Astrocyte (in vitro differentiated cells and primary cell): ENCODE data around the gene STAT3. TPM values are rescaled to one million over a fixed set of nuclear protein-coding genes. Genes with fewer than 3 reads are reported as not detected.

ENCODE experiments used
- DNase-seq: peaks from one replicate; pipeline ENCODE4 v3.0.0-alpha.2; 2010; ENCODE audit warnings: low read depth
- FAIRE-seq: peaks from 2 replicates; lab custom pipeline; 2011; peaks lifted over from hg19 to GRCh38; lab: Jason Lieb, UNC
- H2AFZ ChIP-seq: 2 replicates; pipeline ENCODE4 v1.6.0; 2012; ENCODE audit warnings: low read depth, low read length, inconsistent platforms
- H3K27ac ChIP-seq: 2 replicates; pipeline ENCODE4 v1.5.1; 2011; ENCODE audit warnings: low read depth, low read length, inconsistent platforms
- H3K27me3 ChIP-seq: 2 replicates; pipeline ENCODE4 v1.6.0; 2011; ENCODE audit warnings: low read length, inconsistent platforms; ENCODE audit not compliant: insufficient read depth
- H3K36me3 ChIP-seq: 2 replicates; pipeline ENCODE4 v1.5.1; 2011; ENCODE audit warnings: low read length, inconsistent platforms; ENCODE audit not compliant: insufficient read depth
- H3K4me1 ChIP-seq: 2 replicates; pipeline ENCODE4 v1.5.1; 2011; ENCODE audit warnings: low read length, inconsistent platforms; ENCODE audit not compliant: insufficient read depth
- H3K4me2 ChIP-seq: 2 replicates; pipeline ENCODE4 v1.6.0; 2012; ENCODE audit warnings: low read length, inconsistent platforms
- H3K4me3 ChIP-seq: 2 replicates; pipeline ENCODE4 v1.5.1; 2011; ENCODE audit warnings: low read depth, mild to moderate bottlenecking, low read length, inconsistent platforms; ENCODE audit not compliant: insufficient read depth
- H3K79me2 ChIP-seq: 2 replicates; pipeline ENCODE4 v1.6.0; 2012; ENCODE audit warnings: mild to moderate bottlenecking, low read length, inconsistent platforms; ENCODE audit not compliant: insufficient read depth
- H3K9ac ChIP-seq: 2 replicates; pipeline ENCODE4 v1.6.0; 2012; ENCODE audit warnings: mild to moderate bottlenecking, low read length, inconsistent platforms
- H3K9me3 ChIP-seq: 2 replicates; pipeline ENCODE4 v1.5.1; 2012; ENCODE audit warnings: low read depth, mild to moderate bottlenecking, low read length, inconsistent platforms; ENCODE audit not compliant: insufficient read depth
- H4K20me1 ChIP-seq: 2 replicates; pipeline ENCODE4 v1.6.0; 2012; ENCODE audit warnings: low read length, inconsistent platforms; ENCODE audit not compliant: insufficient read depth
- H3K27ac Mint-ChIP-seq: one replicate; pipeline ENCODE4 v1.8.0; 2021; ENCODE audit warnings: mild to moderate bottlenecking, mixed read lengths; ENCODE audit not compliant: unreplicated experiment
- H3K27me3 Mint-ChIP-seq: one replicate; pipeline ENCODE4 v1.8.0; 2021; ENCODE audit warnings: low read depth, mixed read lengths; ENCODE audit not compliant: unreplicated experiment
- H3K36me3 Mint-ChIP-seq: one replicate; pipeline ENCODE4 v1.8.0; 2021; ENCODE audit warnings: low read depth, mixed read lengths; ENCODE audit not compliant: unreplicated experiment
- H3K4me1 Mint-ChIP-seq: one replicate; pipeline ENCODE4 v1.8.0; 2021; ENCODE audit warnings: low read depth, mixed read lengths; ENCODE audit not compliant: unreplicated experiment
- H3K4me3 Mint-ChIP-seq: one replicate; pipeline ENCODE4 v1.8.0; 2021; ENCODE audit warnings: mild to moderate bottlenecking, moderate library complexity, mixed read lengths; ENCODE audit not compliant: unreplicated experiment
- H3K9me3 Mint-ChIP-seq: one replicate; pipeline ENCODE4 v1.8.0; 2021; ENCODE audit warnings: mild to moderate bottlenecking, mixed read lengths; ENCODE audit not compliant: unreplicated experiment
- CTCF ChIP-seq: IDR thresholded peaks from 2 replicates; pipeline ENCODE4 v1.5.1; 2011; ENCODE audit warnings: low read depth, mild to moderate bottlenecking, inconsistent platforms, low read length, moderate library complexity; ENCODE audit not compliant: insufficient read depth
- EZH2 ChIP-seq: IDR thresholded peaks from 2 replicates; pipeline ENCODE4 v1.6.1; 2012; ENCODE audit warnings: mild to moderate bottlenecking, low read length, inconsistent platforms; ENCODE audit not compliant: insufficient read depth
- total RNA-seq: library from RNA; stranded (reverse); gene quantifications from 2 replicates; pipeline ENCODE4 v1.2.1, GENCODE V29; 2021

The STAT3 gene
- total RNA-seq, 1 donor from 2014 or later = 145 TPM

- Histone ChIP-seq H3K27me3 (no peaks in the 10 kb centered on the region), H3K4me3 (peak overlapping the region; percentile 76), H3K27ac (peak overlapping the region; percentile 75), H3K9me3 (no peaks in the 10 kb centered on the region), H3K9ac (peak overlapping the region; percentile 85), H3K4me1 (peaks cover 16% of the 10 kb centered on the region), H3K4me2 (peak overlapping the region; percentile 99), H3K79me2 (peaks cover 52% of the 10 kb centered on the region), H2AFZ (peak overlapping the region; percentile 67), H3K36me3 (no peaks in the 10 kb centered on the region), H4K20me1 (peaks cover 47% of the 10 kb centered on the region)
- H3K4me3 Mint-ChIP-seq = peak overlapping the region; percentile 94
- H3K27ac Mint-ChIP-seq = peak overlapping the region; percentile 88
- TF ChIP-seq EZH2 = no peak
- TF ChIP-seq CTCF = no peak
- FAIRE-seq (no peak), DNase-seq (peak; percentile 38)
- H3K36me3 Mint-ChIP-seq = no peaks in the 10 kb centered on the region
- peaks cover 16% of the 10 kb centered on the region for H3K4me1 Mint-ChIP-seq
- no peaks in the 10 kb centered on the region for H3K9me3 Mint-ChIP-seq
- H3K27me3 Mint-ChIP-seq = peaks cover 7% of the 10 kb centered on the region
These were observed 112.5 kb downstream of the STAT3 start for GRCh38 chr17:42275527-42276358.

- H3K36me3 Mint-ChIP-seq = no peaks in the 10 kb centered on the region
- peaks cover 18% of the 10 kb centered on the region for H3K4me1 Mint-ChIP-seq
- TF ChIP-seq EZH2 (no peak), CTCF (no peak)
- Histone ChIP-seq H3K27me3 (no peaks in the 10 kb centered on the region), H3K4me3 (peak overlapping the region; percentile 76), H3K27ac (peak overlapping the region; percentile 75), H4K20me1 (peaks cover 51% of the 10 kb centered on the region), H3K79me2 (peaks cover 59% of the 10 kb centered on the region), H2AFZ (peak overlapping the region; percentile 54), H3K4me1 (peaks cover 23% of the 10 kb centered on the region), H3K9me3 (no peaks in the 10 kb centered on the region), H3K36me3 (no peaks in the 10 kb centered on the region), H3K9ac (peak overlapping the region; percentile 85), H3K4me2 (peak overlapping the region; percentile 99)
- no peak for FAIRE-seq
- H3K27me3 Mint-ChIP-seq = peaks cover 3% of the 10 kb centered on the region
- H3K9me3 Mint-ChIP-seq = no peaks in the 10 kb centered on the region
- peak overlapping the region; percentile 88 for H3K27ac Mint-ChIP-seq
- no peak for DNase-seq
- H3K4me3 Mint-ChIP-seq = peak overlapping the region; percentile 94
These were observed 113.3 kb downstream of the STAT3 start for GRCh38 chr17:42274812-42275526.
